ENCODE results near the gene CIART.

Gene CIART

GRCh38 chr1:150259758-150260669 lies 22.3 kb upstream of the CIART start:
- DNase-seq (ENCODE audit: low read depth in 2 of 3, low spot score in 2 of 3): no peak

- DNase-seq (ENCODE audit: low read depth in 2 of 3, low spot score in 2 of 3): no peak
Observed at GRCh38 chr1:150261367-150261766, 21.0 kb upstream of the CIART start.

- DNase-seq (ENCODE audit: low read depth in 2 of 3, low spot score in 2 of 3): no peak
Observed at GRCh38 chr1:150262388-150263320, 19.7 kb upstream of the CIART start.

- no peak for DNase-seq (ENCODE audit: low read depth in 2 of 3, low spot score in 2 of 3)
Observed at GRCh38 chr1:150263549-150263948, 18.8 kb upstream of the CIART start.

- DNase-seq (ENCODE audit: low read depth in 2 of 3, low spot score in 2 of 3): no peak
Observed at GRCh38 chr1:150267896-150268295, 14.5 kb upstream of the CIART start.

- DNase-seq (ENCODE audit: low read depth in 2 of 3, low spot score in 2 of 3): peak in 1 of 3 experiments; percentile 16
Observed at GRCh38 chr1:150268340-150268704, 14.0 kb upstream of the CIART start.

- peak; percentile 71 to 88 (median 85) for DNase-seq (ENCODE audit: low read depth in 2 of 3, low spot score in 2 of 3)
Observed at GRCh38 chr1:150268705-150269403, 13.5 kb upstream of the CIART start, which contains the start of gene APH1A. TSS of gene APH1A (minus strand) at chr1:150269016. CDS start at chr1:150268810, 206 bp downstream.

GRCh38 chr1:150269451-150269850 lies 12.9 kb upstream of the CIART start:
- DNase-seq (ENCODE audit: low read depth in 2 of 3, low spot score in 2 of 3): no peak

GRCh38 chr1:150271291-150271959 lies 10.9 kb upstream of the CIART start:
- no peak for DNase-seq (ENCODE audit: low read depth in 2 of 3, low spot score in 2 of 3)

GRCh38 chr1:150273311-150273710 lies 9.0 kb upstream of the CIART start:
- no peak for DNase-seq (ENCODE audit: low read depth in 2 of 3, low spot score in 2 of 3)

- no peak for DNase-seq (ENCODE audit: low read depth in 2 of 3, low spot score in 2 of 3)
Observed at GRCh38 chr1:150280138-150280707, 2.1 kb upstream of the CIART start.

- no peak for DNase-seq (ENCODE audit: low read depth in 2 of 3, low spot score in 2 of 3)
Observed at GRCh38 chr1:150281221-150281757, 1.1 kb upstream of the CIART start.

GRCh38 chr1:150282558-150282958 lies 204 bp downstream of the CIART start:
- DNase-seq (ENCODE audit: low read depth in 2 of 3, low spot score in 2 of 3): no peak

GRCh38 chr1:150283260-150283659 lies 906 bp downstream of the CIART start:
- no peak for DNase-seq (ENCODE audit: low read depth in 2 of 3, low spot score in 2 of 3)

- DNase-seq (ENCODE audit: low read depth in 2 of 3, low spot score in 2 of 3): no peak
Observed at GRCh38 chr1:150288382-150288781, 6.0 kb downstream of the CIART start.

- DNase-seq (ENCODE audit: low read depth in 2 of 3, low spot score in 2 of 3): no peak
Observed at GRCh38 chr1:150288822-150289221, 6.5 kb downstream of the CIART start.

- DNase-seq (ENCODE audit: low read depth in 2 of 3, low spot score in 2 of 3): peak; percentile 70 to 76 (median 72)
Observed at GRCh38 chr1:150293433-150294253, 11.3 kb downstream of the CIART start, which contains the start of gene MRPS21. TSS of gene MRPS21 (plus strand) at chr1:150293861. CDS start at chr1:150294367, 506 bp downstream.

GRCh38 chr1:150295476-150295875 lies 13.1 kb downstream of the CIART start:
- DNase-seq (ENCODE audit: low read depth in 2 of 3, low spot score in 2 of 3): no peak

- DNase-seq (ENCODE audit: low read depth in 2 of 3, low spot score in 2 of 3): no peak
Observed at GRCh38 chr1:150299716-150300115, 17.4 kb downstream of the CIART start.

Measured in activated CD8-positive, alpha-beta memory T cell treated with anti-CD3 and anti-CD28 coated beads for 48 hours (primary cell).